Non-pigmented ciliary epithelial cell (primary cell): ENCODE data around the gene C1orf52.

Experiments
- DNase-seq: peaks from one replicate; pipeline ENCODE4 v3.0.0-alpha.2; 2010; ENCODE audit warnings: low read depth

Gene C1orf52

GRCh38 chr1:85229574-85230097, 29.8 kb downstream of the C1orf52 start:
- no peak for DNase-seq

GRCh38 chr1:85228972-85229371, 30.5 kb downstream of the C1orf52 start:
- no peak for DNase-seq

- no peak for DNase-seq
Observed at GRCh38 chr1:85225624-85226380, 33.7 kb downstream of the C1orf52 start.

- no peak for DNase-seq
Observed at GRCh38 chr1:85224734-85225623, 34.5 kb downstream of the C1orf52 start.

GRCh38 chr1:85224295-85224694, 35.2 kb downstream of the C1orf52 start:
- DNase-seq: no peak

GRCh38 chr1:85223334-85223733, 36.1 kb downstream of the C1orf52 start:
- DNase-seq: no peak

- DNase-seq: no peak
Observed at GRCh38 chr1:85220756-85221201, 38.7 kb downstream of the C1orf52 start.

GRCh38 chr1:85219853-85220610, 39.4 kb downstream of the C1orf52 start:
- DNase-seq: no peak

GRCh38 chr1:85216697-85217096, 42.8 kb downstream of the C1orf52 start:
- DNase-seq: no peak

GRCh38 chr1:85214654-85215053, 44.8 kb downstream of the C1orf52 start:
- DNase-seq: no peak

- DNase-seq: no peak
Observed at GRCh38 chr1:85208488-85208887, 51.0 kb downstream of the C1orf52 start.

GRCh38 chr1:85203573-85204171, 55.8 kb downstream of the C1orf52 start:
- DNase-seq: no peak

GRCh38 chr1:85202864-85203255, 56.6 kb downstream of the C1orf52 start:
- DNase-seq: no peak

GRCh38 chr1:85202092-85202863, 57.2 kb downstream of the C1orf52 start:
- no peak for DNase-seq

GRCh38 chr1:85201340-85202091, 57.9 kb downstream of the C1orf52 start:
- DNase-seq: no peak

- DNase-seq: no peak
Observed at GRCh38 chr1:85200463-85201339, 58.8 kb downstream of the C1orf52 start, which contains the start of gene SYDE2. SYDE2 (minus strand) TSS chr1:85201016; CDS start chr1:85200996, 20 bp downstream.
